HFFc6 (cell line): ENCODE measurements around the gene EPB42. TPM values are rescaled to one million over a fixed set of nuclear protein-coding genes. Genes with fewer than 3 reads are reported as not detected.
A peak's percentile ranks its signal among the peaks of the same experiment; 100 is the strongest.

ENCODE experiments used
- DNase-seq: peaks from one replicate; pipeline ENCODE4 v3.0.0-alpha.2; 2018
- H3K27ac Mint-ChIP-seq: 2 replicates; pipeline ENCODE4 v1.8.0; 2020; ENCODE audit warnings: mild to moderate bottlenecking, mixed read lengths
- H3K27me3 Mint-ChIP-seq: 2 replicates; pipeline ENCODE4 v1.8.0; 2021; ENCODE audit warnings: mild to moderate bottlenecking, moderate library complexity, mixed read lengths; ENCODE audit not compliant: insufficient read depth
- H3K36me3 Mint-ChIP-seq: 2 replicates; pipeline ENCODE4 v1.8.0; 2021; ENCODE audit warnings: low read depth, mixed read lengths
- H3K4me1 Mint-ChIP-seq: 2 replicates; pipeline ENCODE4 v1.8.0; 2020; ENCODE audit warnings: low read depth, mixed read lengths
- H3K4me3 Mint-ChIP-seq: 2 replicates; pipeline ENCODE4 v1.8.0; 2020; ENCODE audit warnings: mild to moderate bottlenecking, moderate library complexity, mixed read lengths
- H3K9me3 Mint-ChIP-seq: 2 replicates; pipeline ENCODE4 v1.8.0; 2020; ENCODE audit warnings: mild to moderate bottlenecking, mixed read lengths
- long read RNA-seq: library from polyadenylated mRNA; unstranded; transcript quantifications from one replicate; pipeline ENCODE4 v2.0.0, GENCODE V29; 2019
- total RNA-seq, 6 experiments: library from RNA; stranded (reverse); fragmentation: NEBNext Ultra II Directional; extraction: Animal tissue kit (Norgen Biotek cat#: 25700); gene quantifications; 2 replicates in 1 of 6; 3 replicates in 5 of 6; pipeline ENCODE4 v1.2.3, GENCODE V29; 2021
- TF ChIP-seq, protein P1 (sequence below): fragments of 200-600 bp; sonication (generic); IDR thresholded peaks from 2 replicates; pipeline ENCODE4 v1.5.0; 2021; ENCODE audit warnings: antibody characterized with exemption, mild to moderate bottlenecking

The EPB42 gene
- total RNA-seq = not detected
- long read RNA-seq = 0 reads

- Mint-ChIP-seq H3K36me3 (no peaks in the 10 kb centered on the region), H3K4me3 (no peak within 1 kb of the TSS), H3K9me3 (no peaks in the 10 kb centered on the region), H3K27ac (no peak within 1 kb of the TSS), H3K27me3 (peaks cover 43% of the 10 kb centered on the region), H3K4me1 (no peaks in the 10 kb centered on the region)
- no peak for DNase-seq
- TF ChIP-seq, protein P1, sequence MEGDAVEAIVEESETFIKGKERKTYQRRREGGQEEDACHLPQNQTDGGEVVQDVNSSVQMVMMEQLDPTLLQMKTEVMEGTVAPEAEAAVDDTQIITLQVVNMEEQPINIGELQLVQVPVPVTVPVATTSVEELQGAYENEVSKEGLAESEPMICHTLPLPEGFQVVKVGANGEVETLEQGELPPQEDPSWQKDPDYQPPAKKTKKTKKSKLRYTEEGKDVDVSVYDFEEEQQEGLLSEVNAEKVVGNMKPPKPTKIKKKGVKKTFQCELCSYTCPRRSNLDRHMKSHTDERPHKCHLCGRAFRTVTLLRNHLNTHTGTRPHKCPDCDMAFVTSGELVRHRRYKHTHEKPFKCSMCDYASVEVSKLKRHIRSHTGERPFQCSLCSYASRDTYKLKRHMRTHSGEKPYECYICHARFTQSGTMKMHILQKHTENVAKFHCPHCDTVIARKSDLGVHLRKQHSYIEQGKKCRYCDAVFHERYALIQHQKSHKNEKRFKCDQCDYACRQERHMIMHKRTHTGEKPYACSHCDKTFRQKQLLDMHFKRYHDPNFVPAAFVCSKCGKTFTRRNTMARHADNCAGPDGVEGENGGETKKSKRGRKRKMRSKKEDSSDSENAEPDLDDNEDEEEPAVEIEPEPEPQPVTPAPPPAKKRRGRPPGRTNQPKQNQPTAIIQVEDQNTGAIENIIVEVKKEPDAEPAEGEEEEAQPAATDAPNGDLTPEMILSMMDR = no peak
Observed at GRCh38 chr15:43220991-43221403, at the start of gene EPB42. EPB42 (minus strand) TSS chr15:43221018; CDS start chr15:43220825, 193 bp downstream.

- H3K27me3 Mint-ChIP-seq = peaks cover 63% of the 10 kb centered on the region
- DNase-seq = no peak
- H3K36me3 Mint-ChIP-seq = no peaks in the 10 kb centered on the region
- peaks cover 7% of the 10 kb centered on the region for H3K4me1 Mint-ChIP-seq
- TF ChIP-seq, protein P1 = no peak
- H3K27ac Mint-ChIP-seq = no peak overlapping the region
- peaks cover 7% of the 10 kb centered on the region for H3K9me3 Mint-ChIP-seq
- no peak overlapping the region for H3K4me3 Mint-ChIP-seq
Observed at GRCh38 chr15:43270113-43270665, 49.4 kb upstream of the EPB42 start.

GRCh38 chr15:43268111-43269105 is 47.6 kb upstream of the EPB42 start:
- Mint-ChIP-seq H3K9me3 (peaks cover 7% of the 10 kb centered on the region), H3K36me3 (no peaks in the 10 kb centered on the region), H3K4me1 (no peaks in the 10 kb centered on the region), H3K27me3 (peaks cover 65% of the 10 kb centered on the region), H3K27ac (no peak overlapping the region), H3K4me3 (no peak overlapping the region)
- TF ChIP-seq, protein P1 = peak; percentile 43
- no peak for DNase-seq

DNA sequence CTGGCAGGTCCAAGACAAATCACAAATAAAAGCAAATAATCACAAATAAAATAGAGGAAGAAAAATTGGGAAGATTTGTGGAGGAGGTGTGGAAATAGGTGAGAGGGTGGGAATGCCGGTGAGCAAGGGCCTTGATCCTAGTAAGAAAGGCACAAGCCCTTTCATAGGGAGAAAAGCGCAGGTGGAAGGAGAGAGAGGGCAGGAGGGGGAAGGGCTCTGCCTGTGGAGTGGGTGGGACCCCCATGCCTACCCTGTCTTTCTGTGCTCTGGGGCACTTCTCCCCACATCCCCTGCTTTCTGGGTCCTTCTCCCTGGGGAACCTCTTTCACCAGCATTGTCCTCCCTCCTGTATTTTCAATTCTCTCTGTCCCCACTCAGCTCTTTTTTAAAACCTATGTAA is 46.6 kb upstream of the EPB42 start:
- TF ChIP-seq, protein P1 = no peak
- Mint-ChIP-seq H3K4me1 (no peaks in the 10 kb centered on the region), H3K4me3 (no peak overlapping the region), H3K36me3 (no peaks in the 10 kb centered on the region), H3K27me3 (peaks cover 71% of the 10 kb centered on the region), H3K27ac (no peak overlapping the region), H3K9me3 (peaks cover 7% of the 10 kb centered on the region)
- DNase-seq = no peak

GRCh38 chr15:43266834-43267233 is 46.0 kb upstream of the EPB42 start, which contains the start of gene TGM5:
TGM5 (minus strand) TSS chr15:43266928; CDS start chr15:43266849, 79 bp downstream.
- TF ChIP-seq, protein P1 = no peak
- Mint-ChIP-seq H3K4me3 (no peak within 1 kb of the TSS), H3K4me1 (no peaks in the 10 kb centered on the region), H3K36me3 (no peaks in the 10 kb centered on the region), H3K27me3 (peaks cover 72% of the 10 kb centered on the region), H3K27ac (no peak within 1 kb of the TSS), H3K9me3 (peaks cover under 1% of the 10 kb centered on the region; the same call in 1 of the 2 replicates)
- DNase-seq = no peak
